Activated CD4-positive, alpha-beta T cell treated with anti-CD3 and anti-CD28 coated beads, Interleukin-2, Interleukin-4, amounts not matched to agents 100 ng/mL and 50 ng/mL, durations not matched to agents 16 hours and 8 hours (primary cell): Measurements from ENCODE around the gene CT45A3.
A peak's percentile ranks its signal among the peaks of the same experiment; 100 is the strongest.
"Not testable (repeated sequence)": the region's sequence is repeated elsewhere in the genome, so short reads cannot be mapped to it uniquely, and the experiment has no call there.

Experiments used
- DNase-seq: peaks from one replicate; pipeline ENCODE4 v3.0.0-alpha.2; 2020; ENCODE audit warnings: low spot score

The CT45A3 gene, protein sequence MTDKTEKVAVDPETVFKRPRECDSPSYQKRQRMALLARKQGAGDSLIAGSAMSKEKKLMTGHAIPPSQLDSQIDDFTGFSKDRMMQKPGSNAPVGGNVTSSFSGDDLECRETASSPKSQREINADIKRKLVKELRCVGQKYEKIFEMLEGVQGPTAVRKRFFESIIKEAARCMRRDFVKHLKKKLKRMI

DNA sequence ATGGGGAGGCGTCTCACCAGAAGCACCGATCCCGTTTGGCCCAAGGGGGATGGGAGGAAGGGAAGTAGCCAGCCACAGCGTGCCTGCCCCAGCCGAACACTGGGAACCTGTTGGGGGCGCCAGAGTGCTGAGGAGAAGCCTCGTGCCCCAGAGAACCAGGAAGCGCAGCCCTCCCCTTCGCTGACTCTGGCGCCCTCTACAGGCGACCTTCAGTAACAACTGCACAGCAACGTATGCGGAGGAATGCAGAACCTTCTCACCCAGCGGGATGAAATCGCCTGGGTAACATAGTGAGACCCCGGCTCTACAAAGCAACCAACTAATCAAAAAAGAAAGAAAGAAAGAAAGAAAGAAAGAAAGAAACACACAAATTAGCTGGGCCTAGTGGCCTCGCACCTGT is at the start of gene CT45A3:
TSS of gene CT45A3 (minus strand) at position 101 of the 400 bp plus-strand sequence. CDS start 3,747 bp downstream, outside the sequence.
- DNase-seq, result not testable (repeated sequence)

DNA sequence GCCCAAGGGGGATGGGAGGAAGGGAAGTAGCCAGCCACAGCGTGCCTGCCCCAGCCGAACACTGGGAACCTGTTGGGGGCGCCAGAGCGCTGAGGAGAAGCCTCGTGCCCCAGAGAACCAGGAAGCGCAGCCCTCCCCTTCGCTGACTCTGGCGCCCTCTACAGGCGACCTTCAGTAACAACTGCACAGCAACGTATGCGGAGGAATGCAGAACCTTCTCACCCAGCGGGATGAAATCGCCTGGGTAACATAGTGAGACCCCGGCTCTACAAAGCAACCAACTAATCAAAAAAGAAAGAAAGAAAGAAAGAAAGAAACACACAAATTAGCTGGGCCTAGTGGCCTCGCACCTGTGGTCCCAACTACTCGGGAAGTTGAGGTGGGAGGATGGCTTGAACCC is 34.7 kb upstream of the CT45A3 start, which contains the start of gene CT45A6:
TSS of gene CT45A6 (minus strand) at position 101 of the 400 bp plus-strand sequence. CDS start 3,794 bp downstream, outside the sequence.
- DNase-seq, result not testable (repeated sequence)

DNA sequence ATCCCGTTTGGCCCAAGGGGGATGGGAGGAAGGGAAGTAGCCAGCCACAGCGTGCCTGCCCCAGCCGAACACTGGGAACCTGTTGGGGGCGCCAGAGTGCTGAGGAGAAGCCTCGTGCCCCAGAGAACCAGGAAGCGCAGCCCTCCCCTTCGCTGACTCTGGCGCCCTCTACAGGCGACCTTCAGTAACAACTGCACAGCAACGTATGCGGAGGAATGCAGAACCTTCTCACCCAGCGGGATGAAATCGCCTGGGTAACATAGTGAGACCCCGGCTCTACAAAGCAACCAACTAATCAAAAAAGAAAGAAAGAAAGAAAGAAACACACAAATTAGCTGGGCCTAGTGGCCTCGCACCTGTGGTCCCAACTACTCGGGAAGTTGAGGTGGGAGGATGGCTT is 17.4 kb upstream of the CT45A3 start, which contains the start of gene CT45A5:
TSS of gene CT45A5 (minus strand) at position 101 of the 400 bp plus-strand sequence. CDS start 3,774 bp downstream, outside the sequence.
- not testable (repeated sequence) for DNase-seq

DNA sequence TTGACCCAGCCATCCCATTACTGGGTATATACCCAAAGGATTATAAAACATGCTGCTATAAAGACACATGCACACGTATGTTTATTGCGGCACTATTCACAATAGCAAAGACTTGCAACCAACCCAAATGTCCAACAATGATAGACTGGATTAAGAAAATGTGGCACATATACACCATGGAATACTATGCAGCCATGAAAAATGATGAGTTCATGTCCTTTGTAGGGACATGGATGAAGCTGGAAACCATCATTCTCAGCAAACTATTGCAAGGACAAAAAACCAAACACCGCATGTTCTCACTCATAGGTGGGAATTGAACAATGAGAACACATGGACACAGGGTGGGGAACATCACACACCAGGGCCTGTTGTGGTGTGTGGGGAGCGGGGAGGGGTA is 23.3 kb downstream of the CT45A3 start:
- DNase-seq, result not testable (repeated sequence)

DNA sequence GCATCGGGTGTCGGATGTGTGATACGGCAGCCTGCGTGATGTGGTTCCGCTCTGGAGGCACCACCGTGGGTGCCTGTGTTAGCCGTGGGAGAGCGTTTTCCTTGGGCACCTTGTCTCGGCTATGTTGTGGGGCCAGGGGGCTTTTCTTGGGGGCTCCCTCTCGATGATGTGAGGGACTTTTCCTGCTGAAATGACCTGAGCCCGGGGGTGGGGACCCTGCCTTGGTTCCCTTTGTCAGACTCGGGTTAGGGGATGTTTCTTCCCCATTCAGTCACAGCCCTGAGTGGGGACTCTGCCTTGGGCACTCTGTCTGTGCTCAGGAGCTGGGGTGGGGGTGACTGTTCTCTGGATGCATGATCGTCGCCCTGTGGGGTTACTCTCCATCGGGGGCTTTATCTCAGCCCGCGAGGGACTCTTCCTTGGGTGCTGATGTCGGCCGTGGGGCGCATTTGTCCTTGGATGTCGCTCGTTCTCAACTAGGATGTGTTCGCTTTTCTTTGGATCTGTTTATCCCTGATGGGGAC is 26.7 kb downstream of the CT45A3 start:
- DNase-seq, result no peak

DNA sequence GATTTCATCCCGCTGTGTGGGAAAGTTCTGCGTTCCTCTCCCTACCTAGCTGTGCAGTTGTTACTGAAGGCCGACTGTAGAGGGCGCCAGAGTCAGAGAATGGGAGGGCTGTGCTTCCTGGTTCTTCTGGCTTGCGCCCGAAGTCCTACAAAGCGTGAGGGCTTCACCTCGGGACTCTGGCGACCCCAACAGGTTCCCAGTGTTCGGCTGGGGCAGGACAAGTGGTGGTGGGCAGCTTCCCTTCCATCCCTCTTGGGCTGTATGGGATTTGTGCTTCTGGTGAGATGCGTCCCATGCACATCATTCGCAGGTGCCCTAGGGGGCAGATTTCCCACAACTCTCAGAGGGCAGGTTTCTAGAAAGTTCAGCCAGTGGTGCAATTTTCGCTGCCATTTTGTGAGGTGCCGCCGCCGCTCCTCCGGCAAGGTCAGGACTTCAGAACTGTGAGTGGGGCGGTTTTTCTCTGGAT is 27.3 kb downstream of the CT45A3 start:
- DNase-seq, result peak; percentile 45

DNA sequence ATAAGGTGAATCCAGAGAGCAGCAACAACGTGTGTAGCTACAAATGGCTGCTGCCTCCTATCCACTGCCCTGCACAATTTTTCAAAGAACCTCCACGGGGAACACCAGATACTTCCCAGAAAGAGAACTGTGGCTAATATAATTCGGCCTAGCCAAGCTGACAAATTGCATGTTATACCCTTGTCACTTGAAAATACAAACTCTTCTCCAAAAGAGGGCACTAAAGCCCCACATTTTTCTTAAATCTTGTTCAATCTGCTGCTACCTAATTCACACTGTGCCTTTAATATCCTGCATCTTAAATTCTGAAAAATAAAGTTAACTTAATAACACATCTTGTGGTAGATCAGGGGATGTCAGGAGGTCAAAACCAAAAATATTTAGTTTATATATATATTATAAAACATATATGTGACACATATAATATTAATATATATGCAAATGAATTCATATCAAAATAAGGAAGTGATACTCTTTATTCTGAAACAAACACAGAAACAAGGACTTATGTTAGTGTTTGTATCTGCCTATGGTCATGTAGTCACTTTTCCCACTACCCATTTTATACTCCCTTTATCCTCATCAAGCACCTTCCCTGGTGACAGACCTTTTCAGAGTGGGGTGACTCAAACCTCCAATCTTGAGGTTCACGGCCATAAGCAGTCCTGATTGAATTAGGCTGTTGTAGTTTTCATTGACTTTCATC is 30.5 kb downstream of the CT45A3 start:
- DNase-seq, result no peak

DNA sequence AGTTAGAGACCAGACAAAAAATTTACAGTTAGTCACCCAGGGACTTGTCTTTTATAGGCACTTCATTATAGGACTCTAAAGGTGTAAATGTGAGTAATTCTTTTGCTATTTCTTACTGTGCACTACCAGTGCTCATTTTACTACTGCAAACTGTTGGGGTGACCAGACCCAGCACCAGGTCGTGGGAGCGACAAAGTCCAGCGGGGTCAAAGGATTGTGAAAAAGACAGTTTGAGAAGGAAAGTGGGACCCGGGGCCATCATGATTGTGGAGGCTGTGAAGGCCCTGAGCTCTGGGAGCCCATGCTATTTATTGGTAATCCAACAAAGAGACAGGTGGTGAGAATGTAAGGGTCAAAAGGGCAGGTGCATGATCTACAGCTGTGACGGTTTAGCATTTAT is 33.3 kb downstream of the CT45A3 start:
- DNase-seq, result not testable (repeated sequence)

DNA sequence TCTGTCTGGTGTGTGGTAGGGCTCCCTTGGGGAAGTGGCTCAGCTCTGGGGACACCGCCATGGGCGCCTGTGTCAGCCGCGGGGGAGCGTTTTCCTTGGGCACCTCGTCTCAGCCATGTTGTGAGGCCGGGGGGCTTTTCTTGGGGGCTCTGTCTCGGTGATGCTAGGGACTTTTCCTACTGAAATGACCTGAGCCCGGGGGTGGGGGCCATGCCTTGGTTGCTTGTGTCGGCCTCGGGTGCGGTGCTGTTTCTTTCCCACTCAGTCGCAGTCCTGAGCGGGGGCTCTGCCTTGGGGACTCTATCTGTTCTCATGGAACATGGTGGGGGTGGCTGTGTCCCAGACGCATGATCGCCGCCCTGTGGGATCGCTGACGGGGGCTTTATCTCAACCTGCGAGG is 54.2 kb downstream of the CT45A3 start:
- DNase-seq, result no peak

DNA sequence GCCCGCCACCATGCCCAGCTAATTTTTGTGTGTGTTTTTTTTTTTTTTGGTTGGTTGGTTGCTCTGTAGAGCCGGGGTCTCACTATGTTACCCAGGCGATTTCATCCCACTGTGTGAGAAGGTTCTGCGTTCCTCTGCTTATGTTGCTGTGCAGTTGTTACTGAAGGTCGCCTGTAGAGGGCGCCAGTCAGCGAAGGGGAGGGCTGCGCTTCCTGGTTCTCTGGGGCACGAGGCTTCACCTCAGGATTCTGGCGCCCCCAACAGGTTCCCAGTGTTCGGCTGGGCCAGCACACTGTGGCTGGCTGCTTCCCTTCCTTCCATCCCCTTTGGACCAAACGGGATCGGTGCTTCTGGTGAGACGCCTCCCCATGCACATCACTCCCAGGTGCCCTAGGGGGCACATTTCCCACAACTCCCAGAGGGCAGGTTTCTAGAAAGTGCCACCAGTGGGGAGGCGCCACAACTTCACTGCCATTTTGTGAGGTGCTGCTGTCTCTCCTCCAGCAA is 54.8 kb downstream of the CT45A3 start, which contains the start of gene CT45A1:
TSS of gene CT45A1 (plus strand) at position 457 of the 507 bp plus-strand sequence. CDS start 5,302 bp downstream, outside the sequence.
- peak; percentile 25 for DNase-seq
